CD4-positive, alpha-beta T cell treated with Interleukin-4 for 4 hours (primary cell): ENCODE data around the gene SLC26A8.

Source experiments
- DNase-seq: peaks from one replicate; pipeline ENCODE4 v3.0.0-alpha.2; 2020

The SLC26A8 gene

DNA sequence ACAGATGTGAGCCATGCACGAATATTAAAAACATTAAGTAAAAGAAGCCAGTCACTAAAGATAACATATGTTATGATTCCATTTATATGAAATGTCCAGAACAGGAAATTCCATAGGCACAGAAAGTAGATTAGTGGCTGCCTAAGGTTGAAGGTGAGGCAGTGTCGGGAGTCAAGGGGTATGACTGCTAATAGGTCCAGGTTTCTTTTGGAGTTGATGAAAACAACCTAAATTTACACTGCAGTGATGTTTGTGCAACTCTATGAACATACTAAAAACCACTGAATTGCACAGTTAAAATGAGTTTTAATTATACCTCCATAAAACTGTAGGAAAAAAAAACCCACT, 118.0 kb downstream of the SLC26A8 start:
- no peak for DNase-seq

DNA sequence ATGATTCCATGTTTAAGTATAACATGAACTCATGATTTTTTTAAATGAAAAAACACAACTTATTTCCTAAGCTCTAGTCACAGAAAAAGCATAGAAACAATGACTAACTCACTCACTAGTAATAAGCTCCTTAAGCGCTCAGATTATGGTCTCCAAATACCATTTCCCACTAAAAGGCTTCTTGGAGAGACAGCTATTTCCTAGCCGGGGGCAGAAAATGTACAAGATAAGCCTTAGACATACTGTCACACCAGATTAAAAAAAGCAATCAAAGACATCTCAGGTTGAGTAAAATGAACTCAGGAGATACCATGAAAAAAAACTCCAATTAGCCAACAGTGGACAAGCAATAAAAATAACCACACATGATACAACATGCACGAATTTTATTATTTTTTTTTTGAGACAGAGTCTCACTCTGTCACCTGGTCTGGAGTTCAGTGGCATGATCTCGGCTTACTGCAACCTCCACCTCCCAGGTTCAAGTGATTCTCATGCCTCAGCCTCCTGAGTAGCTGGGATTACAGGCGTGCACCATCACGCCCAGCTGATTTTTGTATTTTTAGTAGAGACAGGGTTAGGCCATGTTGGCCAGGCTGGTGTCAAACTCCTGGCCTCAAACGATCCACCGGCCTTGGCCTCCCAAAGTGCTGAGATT, 118.5 kb downstream of the SLC26A8 start:
- DNase-seq, result no peak

- DNase-seq, result no peak
Observed at GRCh38 chr6:35905141-35905785, 119.2 kb downstream of the SLC26A8 start.

- DNase-seq, result no peak
Observed at GRCh38 chr6:35903679-35904078, 120.8 kb downstream of the SLC26A8 start.

GRCh38 chr6:35900448-35900847, 124.0 kb downstream of the SLC26A8 start:
- no peak for DNase-seq

GRCh38 chr6:35898003-35898402, 126.4 kb downstream of the SLC26A8 start:
- DNase-seq, result no peak

- no peak for DNase-seq
Observed at GRCh38 chr6:35897486-35897885, 127.0 kb downstream of the SLC26A8 start.

GRCh38 chr6:35897036-35897435, 127.4 kb downstream of the SLC26A8 start:
- no peak for DNase-seq

DNA sequence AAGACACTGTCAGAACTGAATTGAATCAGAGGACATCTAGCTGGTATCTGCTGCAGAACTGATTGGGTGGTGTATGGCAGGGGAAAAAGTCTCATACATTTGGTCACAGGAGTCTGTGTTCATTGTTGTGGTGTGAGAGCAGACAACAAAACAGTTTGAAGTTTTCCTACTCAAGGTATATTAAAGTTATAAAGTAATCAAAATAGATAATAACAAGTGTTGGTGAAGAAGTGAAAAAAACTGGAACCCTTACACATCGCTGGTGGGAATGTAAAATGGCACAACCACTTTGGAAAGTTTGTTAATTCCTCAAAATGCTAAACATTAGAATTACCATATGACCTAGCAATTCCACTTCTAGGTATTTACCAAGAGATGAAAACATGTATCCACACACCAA, 128.2 kb downstream of the SLC26A8 start:
- no peak for DNase-seq

DNA sequence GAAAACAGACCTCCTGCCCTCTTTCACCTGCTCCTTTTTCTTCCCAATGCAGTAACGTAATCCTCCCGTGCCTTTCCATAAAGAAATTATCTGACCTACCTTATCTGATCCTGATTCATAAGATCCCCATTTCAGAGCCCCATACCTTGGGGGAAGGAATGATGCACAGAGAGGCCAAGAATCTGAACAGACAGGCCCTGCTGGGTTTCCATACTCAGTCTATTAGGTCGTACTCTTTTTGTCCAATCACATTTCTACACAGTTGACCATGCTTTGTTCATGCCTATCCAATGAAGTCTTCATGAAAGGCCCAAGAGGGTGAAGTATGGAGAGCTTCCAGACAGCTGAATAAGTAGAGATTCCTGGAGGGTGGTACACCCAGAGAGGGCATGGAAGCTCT, 128.9 kb downstream of the SLC26A8 start:
- no peak for DNase-seq

DNA sequence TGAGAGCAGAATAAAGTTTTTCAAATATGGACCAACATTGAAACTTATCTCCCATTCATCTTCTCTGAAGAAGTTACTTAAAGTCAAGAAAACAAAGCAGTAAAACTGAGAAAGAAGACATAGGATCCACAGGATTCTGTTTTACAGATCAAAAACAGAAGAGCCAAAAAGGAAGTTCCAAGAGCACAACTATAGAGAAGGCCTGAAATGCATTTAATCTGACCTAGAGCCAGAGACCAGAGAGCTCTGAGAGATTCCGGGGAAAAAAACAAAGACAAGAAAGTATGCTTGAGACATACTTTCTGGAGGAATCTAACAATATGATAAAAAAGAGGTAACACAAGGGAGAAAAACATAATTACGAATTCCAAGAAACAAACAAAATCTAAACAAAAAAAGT, 129.7 kb downstream of the SLC26A8 start:
- DNase-seq, result no peak
